ENCODE data around the gene GMIP.

DNA sequence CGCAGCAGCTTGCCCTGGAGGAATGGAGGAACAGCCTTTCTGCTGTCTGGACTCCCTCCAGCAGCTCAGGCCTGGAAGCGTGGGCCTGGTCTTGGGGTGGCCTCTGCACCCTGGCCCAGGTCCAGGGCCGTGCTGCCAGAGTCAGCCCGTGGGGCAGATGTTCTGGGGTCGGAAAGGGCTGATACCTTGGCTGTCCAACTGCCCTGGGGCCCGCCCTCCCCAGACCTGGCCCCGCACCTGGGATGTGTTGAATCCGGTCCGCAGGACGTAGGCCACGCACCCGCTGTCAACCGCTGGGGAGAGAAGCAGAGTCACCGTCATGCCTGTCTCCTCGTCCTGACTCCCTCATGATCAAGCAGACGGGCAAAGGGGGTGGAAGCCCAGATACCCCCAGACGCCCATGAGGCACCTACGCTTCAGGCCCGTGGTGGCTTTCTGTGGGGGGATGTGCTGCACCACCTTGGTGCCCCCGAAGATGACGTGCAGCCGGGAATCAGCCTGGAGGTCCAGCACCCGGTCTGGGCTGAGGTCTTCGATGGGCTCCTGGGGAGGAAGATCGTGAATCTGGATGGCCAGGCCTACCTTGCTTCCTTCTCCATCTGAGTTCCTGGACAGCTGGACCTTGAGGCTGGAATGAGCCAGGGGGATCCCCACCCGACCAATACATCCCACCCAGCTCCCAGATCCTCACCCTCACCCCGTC lies 12.3 kb upstream of the GMIP start:
- TF ChIP-seq, protein P1, sequence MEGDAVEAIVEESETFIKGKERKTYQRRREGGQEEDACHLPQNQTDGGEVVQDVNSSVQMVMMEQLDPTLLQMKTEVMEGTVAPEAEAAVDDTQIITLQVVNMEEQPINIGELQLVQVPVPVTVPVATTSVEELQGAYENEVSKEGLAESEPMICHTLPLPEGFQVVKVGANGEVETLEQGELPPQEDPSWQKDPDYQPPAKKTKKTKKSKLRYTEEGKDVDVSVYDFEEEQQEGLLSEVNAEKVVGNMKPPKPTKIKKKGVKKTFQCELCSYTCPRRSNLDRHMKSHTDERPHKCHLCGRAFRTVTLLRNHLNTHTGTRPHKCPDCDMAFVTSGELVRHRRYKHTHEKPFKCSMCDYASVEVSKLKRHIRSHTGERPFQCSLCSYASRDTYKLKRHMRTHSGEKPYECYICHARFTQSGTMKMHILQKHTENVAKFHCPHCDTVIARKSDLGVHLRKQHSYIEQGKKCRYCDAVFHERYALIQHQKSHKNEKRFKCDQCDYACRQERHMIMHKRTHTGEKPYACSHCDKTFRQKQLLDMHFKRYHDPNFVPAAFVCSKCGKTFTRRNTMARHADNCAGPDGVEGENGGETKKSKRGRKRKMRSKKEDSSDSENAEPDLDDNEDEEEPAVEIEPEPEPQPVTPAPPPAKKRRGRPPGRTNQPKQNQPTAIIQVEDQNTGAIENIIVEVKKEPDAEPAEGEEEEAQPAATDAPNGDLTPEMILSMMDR (IDR thresholded peaks at IDR 0.05; ENCODE audit: low read depth, low read length, poor library complexity, severe bottlenecking), result no peak
- TF ChIP-seq EZH2phosphoT487 (IDR thresholded peaks at IDR 0.05; ENCODE audit: borderline replicate concordance, low read length), result no peak
